BJ (cell line): ENCODE results near the gene CUL2. TPM values are rescaled to one million over a fixed set of nuclear protein-coding genes. Genes with fewer than 3 reads are reported as not detected.

Experiments
- CTCF ChIA-PET: fragments of 350-600 bp; formaldehyde crosslinking; extraction: SDS; loops from one replicate; lab custom pipeline; 2021; ENCODE audit warnings: antibody characterized with exemption, inconsistent platforms; lab: Yijun Ruan, JAX
- POLR2A ChIA-PET: fragments of 300-600 bp; sonication (Branson Sonifier 250); formaldehyde crosslinking; extraction: SDS; loops from one replicate; lab custom pipeline; 2021; ENCODE audit warnings: antibody characterized with exemption; lab: Charles Lee
- DNase-seq: peaks from one replicate; pipeline ENCODE4 v3.0.0-alpha.2; 2011; ENCODE audit warnings: low read depth
- H3K27me3 ChIP-seq: 2 replicates; pipeline ENCODE4 v1.6.0; 2011; ENCODE audit warnings: low read length; ENCODE audit not compliant: control insufficient read depth, insufficient read depth
- H3K36me3 ChIP-seq: 2 replicates; pipeline ENCODE4 v1.5.1; 2011; ENCODE audit warnings: low read length; ENCODE audit not compliant: control insufficient read depth, insufficient read depth
- H3K4me3 ChIP-seq: 2 replicates; pipeline ENCODE4 v1.5.1; 2011; ENCODE audit warnings: low read depth, mild to moderate bottlenecking, control low read depth, low read length
- CTCF ChIP-seq: IDR thresholded peaks from 2 replicates; pipeline ENCODE4 v1.5.1; 2011; ENCODE audit warnings: low read depth, mild to moderate bottlenecking, control low read depth, inconsistent platforms, low read length, moderate library complexity; ENCODE audit not compliant: insufficient read depth
- polyA plus RNA-seq: library from polyadenylated mRNA; depleted of rRNA; stranded (reverse); fragments of >200 nt; gene quantifications from 2 replicates; pipeline ENCODE4 v1.2.3, GENCODE V29; 2011; rRNA removed
- small RNA-seq: library from RNA; depleted of rRNA; stranded (forward); fragments of <200 nt; gene quantifications from one replicate; pipeline ENCODE3, GENCODE V24; 2012; ENCODE audit warnings: low replicate concordance, low read depth; ENCODE audit not compliant: insufficient read length

CUL2 gene
- polyA plus RNA-seq, 1 experiment, result 9.4 TPM

- H3K27me3 ChIP-seq, result no peaks in the 10 kb centered on the region
- H3K4me3 ChIP-seq, result no peak overlapping the region
- CTCF ChIA-PET, result interaction anchor here (0.6 kb wide), 1 partner anchor 26 kb away, joined by 6 read pairs; no protein-coding TSS in a partner anchor
- TF ChIP-seq CTCF, result no peak
- POLR2A ChIA-PET, result no interaction called here
- no peaks in the 10 kb centered on the region for H3K36me3 ChIP-seq
- no peak for DNase-seq
Observed at GRCh38 chr10:34964166-34964800, 125.9 kb downstream of the CUL2 start.

DNA sequence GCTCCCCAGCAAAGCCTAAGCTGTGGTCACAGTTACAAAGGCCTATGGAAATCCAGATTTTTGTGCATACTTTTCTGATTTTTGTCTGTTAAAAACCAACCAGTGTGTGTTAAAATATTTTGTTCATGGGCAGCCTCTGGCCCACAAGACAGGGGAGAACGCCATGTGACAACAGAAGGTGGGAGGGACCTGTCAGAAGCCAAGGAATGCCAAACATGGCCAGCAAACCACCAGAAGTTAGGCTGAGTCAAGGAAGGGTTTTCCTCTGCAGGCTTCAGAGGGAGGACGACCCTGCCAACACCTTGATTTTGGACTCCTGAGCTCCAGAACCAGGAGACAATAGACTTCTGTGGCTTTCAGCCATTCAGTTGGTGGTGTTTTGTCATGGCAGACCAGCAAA is 127.3 kb downstream of the CUL2 start:
- DNase-seq, result no peak
- ChIA-PET POLR2A (no interaction called here), CTCF (interaction anchor here (1.0 to 1.5 kb wide), 3 partner anchors 239 to 297 kb away, joined by 3 to 4 read pairs (median 3); no protein-coding TSS in a partner anchor)
- Histone ChIP-seq H3K27me3 (no peaks in the 10 kb centered on the region), H3K36me3 (no peaks in the 10 kb centered on the region), H3K4me3 (no peak overlapping the region)
- no peak for TF ChIP-seq CTCF

DNA sequence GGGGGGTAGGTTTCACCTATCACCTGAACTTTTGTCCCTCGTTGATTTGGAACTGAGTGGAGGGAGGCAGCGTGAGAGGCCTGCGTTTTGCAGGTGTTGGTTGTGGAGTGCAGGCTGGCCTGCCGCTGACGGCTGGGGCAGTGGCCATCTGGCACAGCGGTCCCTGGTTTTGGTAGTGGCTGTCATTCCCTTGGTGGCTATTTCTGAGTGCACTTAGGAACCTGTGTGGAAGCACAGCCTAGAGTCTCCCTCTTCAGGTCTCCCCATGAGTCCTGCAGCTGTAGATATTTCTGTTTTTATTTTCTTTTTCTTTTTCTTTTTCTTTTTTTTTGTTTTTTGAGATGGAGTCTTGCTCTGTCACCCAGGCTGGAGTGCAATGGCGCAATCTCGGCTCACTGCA is 129.2 kb downstream of the CUL2 start:
- POLR2A ChIA-PET, result no interaction called here

GRCh38 chr10:34959786-34960185 is 130.4 kb downstream of the CUL2 start:
- TF ChIP-seq CTCF, result no peak
- Histone ChIP-seq H3K4me3 (no peak overlapping the region), H3K27me3 (no peaks in the 10 kb centered on the region; the same call in 1 of the 2 replicates), H3K36me3 (no peaks in the 10 kb centered on the region)
- DNase-seq, result no peak
- ChIA-PET CTCF (interaction anchor here (0.6 to 1.5 kb wide), 5 partner anchors 11 to 250 kb away, joined by 3 to 9 read pairs (median 4); no protein-coding TSS in a partner anchor), POLR2A (interaction anchor here (0.7 kb wide), 1 partner anchor 22 kb away, joined by 3 read pairs; no protein-coding TSS in a partner anchor)

More for the DNA sequence above, 129.2 kb downstream of the CUL2 start:
- no peak for DNase-seq
- Histone ChIP-seq H3K4me3 (no peak overlapping the region), H3K27me3 (no peaks in the 10 kb centered on the region; the same call in 1 of the 2 replicates), H3K36me3 (no peaks in the 10 kb centered on the region)
- CTCF ChIA-PET, result interaction anchor here (0.6 to 1.3 kb wide), 2 partner anchors 126 to 247 kb away, joined by 3 read pairs; no protein-coding TSS in a partner anchor
- peak; percentile 41 for TF ChIP-seq CTCF

GRCh38 chr10:34959321-34959720 is 130.8 kb downstream of the CUL2 start:
- H3K36me3 ChIP-seq, result no peaks in the 10 kb centered on the region
- POLR2A ChIA-PET, result interaction anchor here (0.7 kb wide), 1 partner anchor 22 kb away, joined by 3 read pairs; no protein-coding TSS in a partner anchor
- no peaks in the 10 kb centered on the region; the same call in 1 of the 2 replicates for H3K27me3 ChIP-seq
- CTCF ChIA-PET, result interaction anchor here (0.6 to 1.5 kb wide), 5 partner anchors 11 to 249 kb away, joined by 3 to 9 read pairs (median 4); no protein-coding TSS in a partner anchor
- H3K4me3 ChIP-seq, result no peak overlapping the region
- no peak for TF ChIP-seq CTCF
- DNase-seq, result no peak

Small RNAs within 50 kb of the gene (small RNA-seq; reads per million reads assigned to genes)
- gene MIR3611, result 47.8 reads per million, percentile 88 among the genes with 10 or more reads in this experiment
- not detected for gene RNU7-77P

Other genes with a start within 250 kb of the CUL2 start
- 20.5 and 28.8 TPM in 2 replicates for gene CREM, start 36.5 kb upstream of the CUL2 start, polyA plus RNA-seq
- 39.0 and 66.2 TPM in 2 replicates for gene CCNY, start 246.2 kb upstream of the CUL2 start, polyA plus RNA-seq